HepG2 (cell line): ENCODE results near the gene AJM1. TPM values are rescaled to one million over a fixed set of nuclear protein-coding genes. Genes with fewer than 3 reads are reported as not detected.

ENCODE experiments used
- ATAC-seq: fragments of 200-7000 bp; cut with Tn5 transposase; 3 replicates; pipeline ENCODE4 v1.9.1; 2020; ENCODE audit warnings: mild to moderate bottlenecking, moderate library complexity
- BruUV-seq: library from RNA; stranded (reverse); fragments of 400-500 nt; replicated peaks from 2 replicates; lab custom pipeline; 2021; lab: Mats Ljungman, UMichigan
- CTCF ChIA-PET: fragments of 300-600 bp; formaldehyde crosslinking; extraction: SDS; loops from one replicate; lab custom pipeline; 2021; ENCODE audit warnings: low total read pairs, inconsistent platforms, low intra/inter-chr PET ratio; lab: Yijun Ruan, JAX
- POLR2A ChIA-PET: fragments of 350-600 bp; sonication (Branson Sonifier 250); formaldehyde crosslinking; loops from one replicate; lab custom pipeline; 2020; ENCODE audit warnings: antibody characterized with exemption, inconsistent platforms; lab: Yijun Ruan, JAX
- DNase-seq: peaks from one replicate; pipeline ENCODE4 v3.0.0-alpha.2; 2015; ENCODE audit warnings: low spot score
- FAIRE-seq: peaks from 3 replicates; lab custom pipeline; 2011; peaks lifted over from hg19 to GRCh38; lab: Jason Lieb, UNC
- H2AFZ ChIP-seq: one replicate; pipeline ENCODE4 v1.6.1; 2011; ENCODE audit warnings: low read length, inconsistent platforms
- H3K27ac ChIP-seq: fragments of 300-600 bp; 3 replicates; pipeline ENCODE4 v1.8.0; 2011; ENCODE audit warnings: mixed run types, mild to moderate bottlenecking, mixed read lengths, low read length, inconsistent platforms; ENCODE audit not compliant: insufficient read depth; ENCODE audit errors: extremely low read length
- H3K27me3 ChIP-seq, 2 experiments: fragments of 200-600 bp in 1 of 2; 2 replicates in 1 of 2; 3 replicates in 1 of 2; pipeline versions ENCODE4 v1.6.0 to v1.8.0; 2011; ENCODE audit warnings: low read length in 2 of 2, mild to moderate bottlenecking in 2 of 2, moderate library complexity in 2 of 2, inconsistent platforms in 1 of 2; ENCODE audit not compliant: insufficient read depth in 2 of 2, control insufficient read depth in 1 of 2
- H3K36me3 ChIP-seq, 2 experiments: fragments of 200-600 bp in 1 of 2; replicated peaks in 1 of 2; 2 replicates in 1 of 2; 3 replicates in 1 of 2; pipeline versions ENCODE4 v1.5.1 to v1.8.0; 2011; ENCODE audit warnings: low read length in 2 of 2, inconsistent platforms in 1 of 2; ENCODE audit not compliant: insufficient read depth in 2 of 2, control insufficient read depth in 1 of 2
- H3K4me1 ChIP-seq: 2 replicates; pipeline ENCODE4 v1.5.1; 2012; ENCODE audit warnings: low read length, inconsistent platforms; ENCODE audit not compliant: insufficient read depth
- H3K4me2 ChIP-seq: 2 replicates; pipeline ENCODE4 v1.6.0; 2011; ENCODE audit warnings: low read depth, low read length, inconsistent platforms
- H3K4me3 ChIP-seq, 3 experiments: fragments of 200-600 bp in 1 of 3; sonication (generic), shearing (Covaris generic) in 1 of 3; replicated peaks in 1 of 3; 2 replicates each; pipeline ENCODE4 v1.5.1; 2011 to 2016; ENCODE audit warnings: low read length in 3 of 3, inconsistent platforms in 2 of 3, low read depth in 2 of 3, mild to moderate bottlenecking in 2 of 3, control low read depth in 1 of 3, mixed read lengths in 1 of 3; ENCODE audit not compliant: insufficient read depth in 1 of 3
- H3K79me2 ChIP-seq: one replicate; pipeline ENCODE4 v1.6.1; 2011; ENCODE audit warnings: low read length, inconsistent platforms; ENCODE audit not compliant: insufficient read depth
- H3K9ac ChIP-seq: 2 replicates; pipeline ENCODE4 v1.6.0; 2011; ENCODE audit warnings: mild to moderate bottlenecking, low read depth, low read length, inconsistent platforms; ENCODE audit not compliant: insufficient read depth
- H3K9me3 ChIP-seq: 2 replicates; pipeline ENCODE4 v1.5.1; 2012; ENCODE audit warnings: mild to moderate bottlenecking, low read length
- H4K20me1 ChIP-seq: 2 replicates; pipeline ENCODE4 v1.6.0; 2011; ENCODE audit warnings: inconsistent platforms, mild to moderate bottlenecking, low read length, moderate library complexity; ENCODE audit not compliant: insufficient read depth
- AGO2 ChIP-seq: fragments of 200-400 bp; formaldehyde crosslinking; optimal IDR thresholded peaks from 2 replicates; pipeline ENCODE3; 2017; ENCODE audit warnings: mild to moderate bottlenecking, low read depth, low read length, moderate library complexity
- DR1 ChIP-seq: sonication (generic); formaldehyde crosslinking; IDR thresholded peaks from 2 replicates; pipeline ENCODE4 v1.8.0; 2021; ENCODE audit warnings: mild to moderate bottlenecking, missing genetic modification reagents, inconsistent platforms
- IRF9 ChIP-seq: sonication (generic); formaldehyde crosslinking; IDR thresholded peaks from 2 replicates; pipeline ENCODE4 v1.8.0; 2022; ENCODE audit warnings: missing genetic modification reagents, mild to moderate bottlenecking, borderline replicate concordance
- PCBP2 ChIP-seq: fragments of 200-400 bp; formaldehyde crosslinking; optimal IDR thresholded peaks from 2 replicates; pipeline ENCODE3; 2018; ENCODE audit warnings: low read length, low read depth; ENCODE audit not compliant: poor library complexity, severe bottlenecking
- RBFOX2 ChIP-seq: fragments of 200-400 bp; formaldehyde crosslinking; IDR thresholded peaks from 2 replicates; pipeline ENCODE4 v1.6.1; 2017; ENCODE audit warnings: low read depth, mild to moderate bottlenecking, low read length
- RFX5 ChIP-seq: IDR thresholded peaks from 2 replicates; pipeline ENCODE4 v1.6.1; 2011; ENCODE audit warnings: low read depth, low read length, improper control_type of control experiment
- THAP11 ChIP-seq: IDR thresholded peaks from 2 replicates; pipeline ENCODE4 v1.6.1; 2016; ENCODE audit warnings: missing biosample characterization, missing genetic modification reagents
- ZBTB2 ChIP-seq: sonication (generic); formaldehyde crosslinking; IDR thresholded peaks from 2 replicates; pipeline ENCODE4 v1.8.0; 2022; ENCODE audit warnings: low read depth, missing genetic modification reagents
- ZNF609 ChIP-seq: sonication (generic); formaldehyde crosslinking; IDR thresholded peaks from 2 replicates; pipeline ENCODE4 v1.4.0; 2020; ENCODE audit warnings: mild to moderate bottlenecking, missing genetic modification reagents, borderline replicate concordance
- WGBS: methylation state at CpG from one replicate; pipeline ENCODE4 v1.1.6; 2017; ENCODE audit warnings: low lambda C conversion rate; 5-methylcytosine and 5-hydroxymethylcytosine counted together
- in situ Hi-C: cut with HindIII; loops from 2 replicates; pipeline ENCODE4 v1.10.0; 2017; ENCODE audit warnings: low pct_unique_long_range_greater_than_20kb; ENCODE audit not compliant: extremely low pct_ligation_motif_present
- intact Hi-C: fragments of 100-400 bp; cut with micrococcal nuclease; formaldehyde crosslinking; loops from one replicate; pipeline ENCODE4 v1.10.0; 2022; ENCODE audit not compliant: unreplicated experiment
- polyA plus RNA-seq, 8 experiments: library from polyadenylated mRNA; depleted of rRNA in 3 of 8; stranded (reverse) in 7 of 8; unstranded in 1 of 8; fragments of >200 nt; fragmentation: Illumina TruSeq in 4 of 8; extraction: Trizol in 4 of 8; gene quantifications; 2 replicates each; pipeline versions ENCODE4 v1.2.1 to v1.2.3, GENCODE V29; 2011 to 2016; ENCODE audit warnings: low read depth in 4 of 8, missing spikeins in 1 of 8, mixed read lengths in 1 of 8; ENCODE audit not compliant: insufficient read depth in 1 of 8
- total RNA-seq, 5 experiments: library from RNA; depleted of rRNA; stranded (reverse); fragments of >200 nt; fragmentation: Illumina TruSeq; extraction: Trizol; gene quantifications; 2 replicates each; pipeline ENCODE4 v1.2.3, GENCODE V29; 2016; ENCODE audit warnings: low read depth in 1 of 5

Gene AJM1
- total and polyA plus RNA-seq, 2 of the 13 experiments (the other 11 are each of a cell fraction or from before 2014, with no cell fraction given) = 1.1 to 1.2 TPM

GRCh38 chr9:136888454-136888853 lies 46.2 kb downstream of the AJM1 start:
- no TSS peak for BruUV-seq
- in situ Hi-C loops = no loop called here

GRCh38 chr9:136889858-136890257 lies 47.6 kb downstream of the AJM1 start:
- ATAC-seq (no peak), FAIRE-seq (no peak), DNase-seq (no peak)
- no TSS peak for BruUV-seq
- WGBS = 95% methylated on average over 42 of the region's 42 CpGs
- Histone ChIP-seq H3K27ac (no peak overlapping the region), H3K9me3 (no peaks in the 10 kb centered on the region), H3K79me2 (peaks cover 71% of the 10 kb centered on the region), H4K20me1 (0 out of 2 replicates have a peak, but pooled peaks cover 10% of the 10 kb centered on the region), H3K4me3 (no peak overlapping the region), H3K27me3 (no peaks in the 10 kb centered on the region), H3K36me3 (peaks cover 1 to 22% of the 10 kb centered on the region in 2 experiments; a peak in 4 of 5 replicates), H3K9ac (no peak overlapping the region), H3K4me1 (peaks cover 23% of the 10 kb centered on the region), H3K4me2 (no peak overlapping the region), H2AFZ (no peak overlapping the region)
- ChIA-PET CTCF (no interaction called here), POLR2A (no interaction called here)
- intact Hi-C loops = loop anchor here (5.0 to 10.0 kb wide), 2 partner anchors 47 to 105 kb away; no protein-coding TSS in a partner anchor
- in situ Hi-C loops = no loop called here
- TF ChIP-seq AGO2 = peak; percentile 41
- TF ChIP-seq DR1 (CRISPR knock-in tag) = no peak
- no peak for TF ChIP-seq ZNF609 (CRISPR knock-in tag)
- TF ChIP-seq RBFOX2 = 0 out of 2 replicates have a peak, but pooled peaks have one; percentile 44
- no peak for TF ChIP-seq ZBTB2 (CRISPR knock-in tag)
- no peak for TF ChIP-seq PCBP2
- no peak for TF ChIP-seq THAP11
- TF ChIP-seq IRF9 = no peak

More at GRCh38 chr9:136888454-136888853, 46.2 kb downstream of the AJM1 start:
- H2AFZ ChIP-seq = no peak overlapping the region
- peak overlapping the region; percentile 32; the same call in 1 of the 2 replicates for H3K4me2 ChIP-seq
- peaks cover 37% of the 10 kb centered on the region for H3K4me1 ChIP-seq
- H3K4me3 ChIP-seq = no peak overlapping the region
- 0 out of 2 replicates have a peak, but pooled peaks cover 10% of the 10 kb centered on the region for H4K20me1 ChIP-seq
- DNase-seq (no peak), ATAC-seq (no peak), FAIRE-seq (no peak)
- peaks cover 1 to 19% of the 10 kb centered on the region in 2 experiments; a peak in 4 of 5 replicates for H3K36me3 ChIP-seq
- H3K79me2 ChIP-seq = peaks cover 61% of the 10 kb centered on the region
- intact Hi-C loops = loop anchor here (5.0 to 10.0 kb wide), 2 partner anchors 49 to 104 kb away; no protein-coding TSS in a partner anchor
- POLR2A ChIA-PET = interaction anchor here (7.1 kb wide), 1 partner anchor 41 kb away, joined by 45 read pairs; no protein-coding TSS in a partner anchor
- H3K9ac ChIP-seq = no peak overlapping the region
- H3K9me3 ChIP-seq = no peaks in the 10 kb centered on the region
- CTCF ChIA-PET = no interaction called here
- H3K27me3 ChIP-seq = no peaks in the 10 kb centered on the region
- WGBS = 89% methylated on average over 1 of the region's 8 CpGs
- no peak overlapping the region for H3K27ac ChIP-seq
- no peak for TF ChIP-seq RFX5
